ENCODE data around the gene NCK2.

The NCK2 gene

DNA sequence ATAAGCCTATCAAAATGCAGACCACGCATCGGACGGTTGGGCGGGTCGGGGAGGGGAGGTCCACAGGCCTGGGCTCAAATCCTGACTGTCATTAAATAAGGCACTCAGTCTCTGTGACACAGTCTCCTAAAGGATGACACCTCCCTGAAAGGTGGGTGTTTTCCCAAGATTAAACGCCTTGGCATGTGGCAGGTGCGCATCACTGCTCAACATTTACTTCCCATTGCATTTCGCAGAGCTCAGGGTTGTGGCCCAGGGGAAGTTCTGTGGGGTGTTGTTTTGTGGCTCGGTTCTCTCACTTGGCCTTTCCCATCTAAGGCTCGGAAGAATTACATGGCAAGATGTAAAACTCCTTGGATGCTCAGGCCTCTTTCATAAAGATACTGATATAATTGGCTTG is 107.4 kb downstream of the NCK2 start:
- DNase-seq (ENCODE audit: low spot score), result no peak

DNA sequence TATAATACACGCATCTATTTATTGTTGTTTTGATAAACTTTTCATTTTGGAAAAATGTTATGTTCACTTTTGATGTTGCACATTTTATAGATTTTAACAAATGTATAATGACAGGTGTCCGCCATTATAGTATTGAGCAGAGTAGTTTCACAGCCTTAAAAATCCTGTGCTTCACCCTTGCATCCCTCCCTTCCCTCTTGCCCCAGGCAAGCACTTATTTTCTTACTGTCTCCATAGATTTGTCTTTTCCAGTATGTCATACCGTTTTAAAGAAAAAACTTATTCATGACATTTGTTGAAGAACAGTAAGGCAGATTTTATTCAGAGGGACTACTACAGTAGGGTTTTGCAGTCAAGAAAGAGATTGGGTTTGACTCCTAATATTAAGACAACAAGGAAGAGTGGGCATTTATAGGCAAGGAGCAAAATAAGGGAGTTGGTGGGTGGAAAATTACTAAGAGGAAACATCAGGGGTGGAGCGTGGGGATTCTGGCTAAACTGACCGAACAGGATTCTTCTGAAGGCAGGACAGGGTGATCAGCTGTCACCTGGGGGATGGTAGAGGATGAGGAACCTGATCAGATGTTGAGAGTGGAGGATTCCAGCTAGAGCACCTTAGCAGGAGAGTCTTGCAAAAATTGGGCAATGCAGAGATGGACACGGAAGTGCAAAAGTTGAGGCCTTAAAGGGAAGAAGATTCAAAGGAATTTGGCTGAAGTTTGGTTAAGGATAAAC is 108.8 kb downstream of the NCK2 start:
- no peak for DNase-seq (ENCODE audit: low spot score)

GRCh38 chr2:105854972-105855371 is 110.3 kb downstream of the NCK2 start:
- no peak for DNase-seq (ENCODE audit: low spot score)

DNA sequence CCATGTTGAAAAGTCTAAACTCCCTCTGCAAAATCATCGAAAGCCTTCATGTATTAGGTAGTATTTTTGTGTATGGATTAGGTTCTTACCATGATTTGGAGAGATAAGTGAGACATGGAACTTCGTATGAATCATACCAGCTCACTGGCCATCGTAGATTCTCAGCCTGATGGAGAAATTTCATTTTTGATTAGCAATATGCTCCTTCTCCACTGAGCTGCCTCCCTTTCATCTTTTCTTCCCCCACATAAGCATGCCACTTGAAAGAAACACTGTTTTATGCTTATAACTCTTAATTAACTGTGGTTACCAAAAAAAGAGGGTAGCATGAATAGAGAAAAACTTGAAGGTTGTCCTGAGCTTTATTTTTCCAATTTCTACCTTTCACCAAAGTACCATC is 111.9 kb downstream of the NCK2 start:
- DNase-seq (ENCODE audit: low spot score), result no peak

- no peak for DNase-seq (ENCODE audit: low spot score)
Measured at GRCh38 chr2:105857076-105857740, 112.5 kb downstream of the NCK2 start.

DNA sequence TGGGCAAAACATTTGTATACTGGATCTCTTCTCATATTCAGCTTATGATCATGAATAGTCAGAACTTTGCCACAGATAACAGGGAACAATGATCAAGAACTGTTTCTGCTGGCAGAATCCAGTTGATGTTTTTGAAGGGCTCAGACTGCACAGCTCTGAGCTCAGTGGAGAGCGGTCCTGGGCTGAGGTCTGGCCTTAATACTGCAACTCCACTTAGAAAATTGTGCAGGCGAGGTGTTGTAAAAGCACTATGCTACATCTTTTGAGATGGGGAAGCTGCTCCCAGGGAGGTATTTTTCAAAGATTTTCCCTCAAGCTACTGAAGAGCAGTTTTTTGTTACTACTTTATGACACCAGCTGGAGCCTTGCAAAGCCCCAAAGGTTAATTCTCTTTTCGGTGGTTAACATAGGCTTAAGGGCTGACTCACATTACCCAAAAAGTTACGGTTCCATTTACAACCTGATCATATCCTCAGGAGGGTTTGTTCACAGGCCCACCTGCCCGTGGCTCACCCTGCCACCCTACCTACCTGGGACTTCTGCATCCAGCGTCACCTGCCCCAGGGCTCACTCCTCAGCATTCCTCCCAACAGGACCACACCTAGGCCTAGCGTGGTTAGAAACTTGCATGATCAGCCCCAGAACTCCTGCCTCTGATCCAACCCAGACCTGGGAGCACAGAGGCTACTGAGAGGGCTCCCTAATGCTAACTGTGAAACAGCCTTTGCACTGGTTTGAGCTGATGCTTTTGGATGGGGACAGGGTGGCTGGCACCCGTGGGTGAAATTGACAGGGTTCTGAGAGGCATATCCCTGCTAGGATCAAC is 114.4 kb downstream of the NCK2 start:
- DNase-seq (ENCODE audit: low spot score), result no peak

GRCh38 chr2:105859694-105859951 is 114.9 kb downstream of the NCK2 start:
- DNase-seq (ENCODE audit: low spot score), result no peak

GRCh38 chr2:105860567-105860966 is 115.9 kb downstream of the NCK2 start:
- no peak for DNase-seq (ENCODE audit: low spot score)

- no peak for DNase-seq (ENCODE audit: low spot score)
Measured at GRCh38 chr2:105861200-105861599, 116.5 kb downstream of the NCK2 start.

DNA sequence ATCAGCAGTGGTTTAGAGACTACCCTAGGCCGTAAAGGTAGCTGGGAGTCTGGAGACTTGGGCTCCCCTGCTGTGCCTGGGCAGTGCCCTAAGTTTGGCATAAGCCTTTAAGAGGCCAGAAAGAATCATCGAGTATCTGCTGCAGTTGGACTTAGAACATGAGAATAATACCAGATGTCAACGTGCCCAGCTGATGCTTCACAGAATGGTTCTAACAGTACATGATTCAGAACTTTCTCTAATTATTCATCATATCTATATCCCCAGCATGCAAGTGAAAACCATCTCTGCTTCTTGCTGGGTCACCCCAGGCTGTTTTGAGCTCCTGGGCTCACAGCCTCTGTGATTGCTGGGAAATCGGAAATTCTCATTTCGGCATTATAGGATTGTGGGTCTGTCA is 118.1 kb downstream of the NCK2 start:
- DNase-seq (ENCODE audit: low spot score), result no peak

DNA sequence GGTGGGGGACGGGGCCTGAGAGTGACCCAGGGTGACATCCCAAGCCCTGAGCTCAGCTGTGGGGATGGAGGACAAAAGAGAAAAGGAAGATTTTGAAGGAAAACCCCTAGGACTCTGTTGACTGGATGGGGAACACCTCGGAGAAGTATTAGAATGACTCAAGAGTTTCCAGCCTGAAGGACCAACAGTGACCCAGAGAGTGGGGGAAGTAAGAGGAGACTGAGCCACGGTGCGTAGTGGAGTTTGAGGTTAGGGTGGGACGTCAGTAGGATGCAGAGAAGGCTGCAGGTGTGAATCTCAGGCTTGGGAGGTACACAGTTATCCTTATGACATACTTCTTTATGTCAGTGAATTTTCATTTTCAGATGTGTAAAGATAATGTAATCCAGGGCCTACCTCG is 119.5 kb downstream of the NCK2 start:
- DNase-seq (ENCODE audit: low spot score), result no peak

DNA sequence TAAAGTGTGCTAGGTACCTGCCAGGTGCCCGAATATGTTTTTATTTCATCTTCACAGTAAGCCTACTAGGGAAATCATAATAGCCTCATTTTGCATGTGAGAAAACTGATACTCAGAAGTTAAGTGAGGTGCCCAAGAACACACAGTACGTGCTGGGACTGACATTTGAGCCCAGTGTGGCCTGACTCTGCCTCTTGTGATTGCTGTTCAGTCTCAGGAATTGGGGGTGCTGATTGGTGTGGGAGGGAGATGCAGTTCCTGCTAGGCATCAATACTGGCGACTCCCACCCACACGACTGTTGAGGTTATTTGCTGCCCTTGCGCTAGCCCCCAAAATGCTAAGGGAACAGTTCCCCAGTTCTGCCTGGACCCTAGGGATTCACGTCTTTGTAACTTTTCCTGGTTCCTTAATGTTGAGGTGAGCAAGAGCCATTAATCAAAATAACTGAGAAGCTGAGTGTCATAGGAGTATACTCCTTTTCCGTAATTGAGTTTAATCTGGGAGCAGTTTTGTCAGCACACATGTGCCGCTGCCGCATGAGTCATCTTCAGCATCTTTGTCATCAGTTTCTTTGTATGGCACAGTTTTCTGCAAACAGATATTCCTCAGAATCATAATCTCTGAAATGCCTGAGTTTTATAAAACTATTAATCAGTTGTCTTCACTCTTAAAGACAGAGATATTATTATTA is 120.7 kb downstream of the NCK2 start:
- no peak for DNase-seq (ENCODE audit: low spot score)

GRCh38 chr2:105866216-105867185 is 121.8 kb downstream of the NCK2 start:
- no peak for DNase-seq (ENCODE audit: low spot score)

GRCh38 chr2:105867587-105867986 is 122.9 kb downstream of the NCK2 start:
- DNase-seq (ENCODE audit: low spot score), result no peak

- no peak for DNase-seq (ENCODE audit: low spot score)
Measured at GRCh38 chr2:105868060-105868459, 123.3 kb downstream of the NCK2 start.

GRCh38 chr2:105869341-105869740 is 124.6 kb downstream of the NCK2 start:
- no peak for DNase-seq (ENCODE audit: low spot score)

DNA sequence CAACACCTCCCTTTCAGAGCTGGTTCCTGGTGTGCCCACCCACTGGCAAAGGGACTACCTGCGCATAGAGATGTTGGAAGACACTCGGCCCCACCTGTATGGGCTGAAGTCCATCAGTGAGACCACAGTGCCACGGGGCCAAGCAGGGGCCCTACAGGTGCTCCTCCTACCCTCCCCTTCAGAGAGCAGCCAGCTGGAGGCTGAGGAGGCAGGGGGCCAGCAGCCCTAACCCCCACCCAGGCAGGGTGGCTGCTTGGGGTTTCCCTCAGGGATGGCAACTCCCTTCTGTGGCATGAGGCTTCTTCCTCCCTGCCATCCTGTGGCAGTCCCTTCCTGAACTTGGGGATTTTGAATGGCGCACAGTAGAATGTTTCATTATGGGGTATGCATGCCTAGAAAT is 125.3 kb downstream of the NCK2 start:
- DNase-seq (ENCODE audit: low spot score), result no peak

GRCh38 chr2:105870858-105871257 is 126.1 kb downstream of the NCK2 start:
- no peak for DNase-seq (ENCODE audit: low spot score)

DNA sequence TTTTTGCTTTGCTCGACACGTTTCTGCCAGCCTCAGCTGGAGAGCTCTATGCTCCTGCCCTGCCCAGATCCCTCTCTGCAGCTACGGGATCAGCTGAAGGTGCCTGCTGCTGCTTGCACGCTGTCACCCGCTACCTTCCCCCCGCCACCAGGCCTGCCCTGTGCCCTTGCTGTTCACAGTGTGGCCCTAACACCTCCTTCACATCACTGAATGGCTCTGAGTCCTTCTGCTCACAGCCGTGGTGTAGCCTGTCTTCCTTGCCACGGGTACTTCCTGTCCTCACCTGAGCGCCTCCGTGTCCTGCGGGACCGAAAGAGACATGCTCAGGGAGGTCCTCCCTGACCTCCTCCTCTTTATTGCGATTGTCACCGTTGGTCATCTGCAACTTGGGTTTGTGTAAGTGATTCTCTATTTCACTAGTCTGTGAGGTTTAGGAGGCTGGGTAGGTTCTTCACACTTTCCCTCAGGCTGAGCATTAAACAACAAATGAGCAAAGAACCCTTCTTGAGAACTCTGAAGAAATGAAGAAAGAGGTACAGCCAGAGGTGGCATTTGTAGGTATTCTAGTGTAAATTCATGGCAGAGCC is 127.5 kb downstream of the NCK2 start:
- no peak for DNase-seq (ENCODE audit: low spot score)

- no peak for DNase-seq (ENCODE audit: low spot score)
Measured at GRCh38 chr2:105872830-105873229, 128.1 kb downstream of the NCK2 start.

DNA sequence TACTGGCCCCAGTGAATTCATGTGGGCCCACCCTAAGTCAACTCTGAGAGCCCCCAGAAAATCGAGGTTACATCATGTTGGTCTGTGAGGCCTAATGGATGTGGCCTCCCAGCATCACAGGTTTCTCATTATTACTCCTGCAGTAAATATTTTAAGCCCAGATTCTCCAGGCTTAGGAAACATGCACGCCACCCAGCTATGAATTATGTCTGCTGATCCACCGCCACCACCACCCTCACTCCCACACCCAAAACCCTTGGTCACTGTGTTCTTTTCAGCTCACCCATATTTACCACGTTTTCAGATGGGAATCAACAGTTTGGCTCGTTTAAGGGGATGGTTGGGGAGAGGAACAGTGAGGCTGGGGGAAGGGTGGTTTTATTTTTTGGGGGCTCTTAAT is 128.6 kb downstream of the NCK2 start:
- no peak for DNase-seq (ENCODE audit: low spot score)
